Suprapubic skin (tissue), 4 donors: Measurements from ENCODE around the gene B9D2.

Experiments
- EP300 ChIP-seq: sonication (generic); formaldehyde crosslinking; IDR thresholded peaks from one replicate; pipeline ENCODE4 v1.6.1; 2017; ENCODE audit warnings: antibody characterized with exemption
- POLR2AphosphoS5 ChIP-seq, 3 donors: sonication (generic); formaldehyde crosslinking; IDR thresholded peaks; one replicate each; pipeline ENCODE4 v1.6.1; 2017; ENCODE audit warnings: antibody characterized with exemption in 3 of 3
- TF ChIP-seq, protein P1 (sequence below), 2 donors: fragments of 200-600 bp in 1 of 2; fragments of 450-650 bp in 1 of 2; sonication (generic) in 1 of 2; IDR thresholded peaks; one replicate each; pipeline ENCODE4 v1.5.1; 2016 to 2019; ENCODE audit warnings: antibody characterized with exemption in 2 of 2, mild to moderate bottlenecking in 1 of 2, moderate library complexity in 1 of 2

- TF ChIP-seq, protein P1, sequence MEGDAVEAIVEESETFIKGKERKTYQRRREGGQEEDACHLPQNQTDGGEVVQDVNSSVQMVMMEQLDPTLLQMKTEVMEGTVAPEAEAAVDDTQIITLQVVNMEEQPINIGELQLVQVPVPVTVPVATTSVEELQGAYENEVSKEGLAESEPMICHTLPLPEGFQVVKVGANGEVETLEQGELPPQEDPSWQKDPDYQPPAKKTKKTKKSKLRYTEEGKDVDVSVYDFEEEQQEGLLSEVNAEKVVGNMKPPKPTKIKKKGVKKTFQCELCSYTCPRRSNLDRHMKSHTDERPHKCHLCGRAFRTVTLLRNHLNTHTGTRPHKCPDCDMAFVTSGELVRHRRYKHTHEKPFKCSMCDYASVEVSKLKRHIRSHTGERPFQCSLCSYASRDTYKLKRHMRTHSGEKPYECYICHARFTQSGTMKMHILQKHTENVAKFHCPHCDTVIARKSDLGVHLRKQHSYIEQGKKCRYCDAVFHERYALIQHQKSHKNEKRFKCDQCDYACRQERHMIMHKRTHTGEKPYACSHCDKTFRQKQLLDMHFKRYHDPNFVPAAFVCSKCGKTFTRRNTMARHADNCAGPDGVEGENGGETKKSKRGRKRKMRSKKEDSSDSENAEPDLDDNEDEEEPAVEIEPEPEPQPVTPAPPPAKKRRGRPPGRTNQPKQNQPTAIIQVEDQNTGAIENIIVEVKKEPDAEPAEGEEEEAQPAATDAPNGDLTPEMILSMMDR (IDR thresholded peaks at IDR 0.05), result no peak
- TF ChIP-seq POLR2AphosphoS5 (IDR thresholded peaks at IDR 0.05) (no peak), EP300 (no peak)
Observed at GRCh38 chr19:41399091-41399490, 35.1 kb upstream of the B9D2 start.
